ENCODE data around the gene CATSPER1. TPM values are rescaled to one million over a fixed set of nuclear protein-coding genes. Genes with fewer than 3 reads are reported as not detected.

The CATSPER1 gene
- total and polyA plus RNA-seq, 8 donors, result 0.06 to 0.41 (median 0.32) TPM; not detected in 4

DNA sequence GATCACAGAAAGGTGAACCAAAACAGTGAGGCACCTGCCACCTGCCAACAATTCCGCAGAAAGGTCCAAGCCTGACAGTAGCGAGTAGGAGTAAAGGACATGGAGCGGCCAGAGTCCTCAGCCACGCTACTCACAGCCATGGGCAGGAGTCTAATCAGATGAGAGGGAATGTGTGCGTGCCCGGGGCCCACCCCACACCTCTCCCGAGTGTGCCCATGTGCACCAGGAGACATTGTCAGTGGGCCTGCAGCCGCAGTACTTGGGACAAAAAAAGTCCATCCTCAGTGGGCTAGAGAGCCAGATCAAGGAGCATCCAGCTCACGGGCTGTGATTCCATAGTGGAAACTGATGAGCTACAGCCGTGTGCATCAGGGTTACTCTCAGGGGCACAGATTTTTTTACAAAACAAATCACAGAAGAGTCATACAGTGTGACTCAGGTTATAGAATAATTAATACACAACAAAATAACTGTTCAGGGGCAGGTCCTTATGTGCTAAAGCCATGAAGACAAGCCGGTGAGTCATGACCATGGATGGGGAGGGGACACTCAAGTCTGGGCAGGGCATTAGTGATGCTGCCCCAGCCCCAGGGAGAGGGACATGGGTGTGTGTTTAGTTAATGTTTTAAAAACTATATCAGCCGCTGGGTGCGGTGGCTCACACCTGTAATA lies 52.7 kb downstream of the CATSPER1 start:
- WGBS, 2 donors, result 93 to 96% methylated on average over 13 of the region's 13 CpGs
- DNase-seq, result no peak
- intact Hi-C loops (cut with DNase I), result no loop called here
- no peaks in the 10 kb centered on the region for H3K27me3 ChIP-seq
- FAIRE-seq, result no peak
- TF ChIP-seq, protein P1, sequence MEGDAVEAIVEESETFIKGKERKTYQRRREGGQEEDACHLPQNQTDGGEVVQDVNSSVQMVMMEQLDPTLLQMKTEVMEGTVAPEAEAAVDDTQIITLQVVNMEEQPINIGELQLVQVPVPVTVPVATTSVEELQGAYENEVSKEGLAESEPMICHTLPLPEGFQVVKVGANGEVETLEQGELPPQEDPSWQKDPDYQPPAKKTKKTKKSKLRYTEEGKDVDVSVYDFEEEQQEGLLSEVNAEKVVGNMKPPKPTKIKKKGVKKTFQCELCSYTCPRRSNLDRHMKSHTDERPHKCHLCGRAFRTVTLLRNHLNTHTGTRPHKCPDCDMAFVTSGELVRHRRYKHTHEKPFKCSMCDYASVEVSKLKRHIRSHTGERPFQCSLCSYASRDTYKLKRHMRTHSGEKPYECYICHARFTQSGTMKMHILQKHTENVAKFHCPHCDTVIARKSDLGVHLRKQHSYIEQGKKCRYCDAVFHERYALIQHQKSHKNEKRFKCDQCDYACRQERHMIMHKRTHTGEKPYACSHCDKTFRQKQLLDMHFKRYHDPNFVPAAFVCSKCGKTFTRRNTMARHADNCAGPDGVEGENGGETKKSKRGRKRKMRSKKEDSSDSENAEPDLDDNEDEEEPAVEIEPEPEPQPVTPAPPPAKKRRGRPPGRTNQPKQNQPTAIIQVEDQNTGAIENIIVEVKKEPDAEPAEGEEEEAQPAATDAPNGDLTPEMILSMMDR (IDR thresholded peaks at IDR 0.05), result no peak
- no peak overlapping the region for H3K4me3 ChIP-seq
- no peaks in the 10 kb centered on the region for H3K4me1 ChIP-seq
- no peak for ATAC-seq
- H3K9me3 ChIP-seq, result no peaks in the 10 kb centered on the region
- no peak overlapping the region for H3K27ac ChIP-seq
- H3K36me3 ChIP-seq, result peaks cover 4 to 24% (median 19%) of the 10 kb centered on the region in 3 donors

DNA sequence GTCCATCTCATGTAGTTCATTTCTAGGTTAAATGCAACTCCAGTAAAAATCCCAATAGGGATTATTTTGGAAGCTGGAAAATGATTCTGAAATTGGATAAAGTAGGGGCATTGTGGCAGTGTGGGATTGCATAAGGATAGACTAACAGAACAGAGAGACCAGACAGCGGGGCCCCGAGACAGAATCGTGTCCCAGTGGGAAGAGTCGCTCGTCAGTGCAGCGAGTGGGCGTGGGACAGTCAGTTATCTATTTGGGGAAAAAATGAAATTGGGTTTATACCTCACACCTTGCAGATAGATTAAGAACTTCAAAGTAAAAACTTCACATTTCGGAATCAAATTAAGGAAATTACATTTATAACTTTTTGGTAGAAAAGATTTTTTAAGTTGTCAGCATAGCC lies 54.2 kb downstream of the CATSPER1 start:
- intact Hi-C loops (cut with DNase I), result no loop called here
- TF ChIP-seq, protein P1 (IDR thresholded peaks at IDR 0.05), result no peak
- Histone ChIP-seq H3K4me1 (no peaks in the 10 kb centered on the region), H3K36me3 (peaks cover 0 to 18% (median 16%) of the 10 kb centered on the region in 3 donors), H3K27ac (no peak overlapping the region), H3K4me3 (no peak overlapping the region), H3K27me3 (no peaks in the 10 kb centered on the region), H3K9me3 (no peaks in the 10 kb centered on the region)
- no peak for ATAC-seq
- no peak for FAIRE-seq
- WGBS, 2 donors, result 95 to 97% methylated on average over 8 of the region's 8 CpGs
- no peak for DNase-seq

DNA sequence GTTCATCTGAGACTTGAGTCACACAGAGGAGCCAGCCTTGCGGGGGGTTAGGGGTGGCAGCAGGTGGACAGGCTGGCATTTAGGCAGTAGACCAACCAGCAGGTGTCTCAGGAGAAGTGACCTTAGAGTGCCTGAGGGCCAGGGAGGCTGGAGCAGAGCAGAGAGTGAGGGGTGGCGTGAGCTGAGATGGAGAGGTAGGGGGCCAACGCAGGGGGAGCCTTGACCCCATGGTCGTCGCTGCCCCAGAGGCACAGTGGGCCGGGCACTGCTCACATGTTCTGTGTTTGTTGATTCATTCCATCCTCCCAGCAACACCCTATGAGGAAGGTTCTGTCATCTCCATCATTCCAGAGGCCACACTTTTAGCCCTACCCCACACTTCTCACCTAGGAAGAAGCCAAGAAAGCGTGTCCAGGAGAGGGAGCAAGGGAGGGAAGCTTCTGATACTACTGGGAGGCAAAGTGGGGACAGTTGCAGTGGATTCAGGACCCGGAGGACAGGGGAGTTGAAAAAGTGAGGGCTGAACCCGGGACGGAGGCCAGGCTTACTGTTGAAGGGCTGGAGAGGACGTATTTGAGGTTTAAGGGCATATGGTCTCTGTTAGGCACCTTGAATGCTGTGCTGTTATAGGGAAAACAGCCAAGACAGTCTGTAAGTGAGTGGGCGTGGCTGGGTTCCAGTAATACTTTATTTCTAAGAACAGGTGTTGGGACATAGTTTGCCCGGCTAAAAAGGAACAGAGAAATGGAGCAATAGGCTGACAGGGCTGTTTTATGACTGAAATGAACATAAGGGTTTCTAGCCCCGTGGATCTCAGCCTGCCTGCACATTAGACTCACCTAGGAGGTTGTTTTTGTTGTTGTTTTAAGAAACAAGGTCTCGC lies 57.4 kb downstream of the CATSPER1 start:
- TF ChIP-seq, protein P1 (IDR thresholded peaks at IDR 0.05), result no peak
- Histone ChIP-seq H3K4me3 (no peak overlapping the region), H3K27ac (no peak overlapping the region), H3K4me1 (peaks cover 0 to 2% (median 0%) of the 10 kb centered on the region in 3 donors), H3K36me3 (peaks cover 5 to 41% (median 40%) of the 10 kb centered on the region in 3 donors), H3K27me3 (no peaks in the 10 kb centered on the region), H3K9me3 (no peaks in the 10 kb centered on the region)
- FAIRE-seq (no peak), DNase-seq (no peak), ATAC-seq (no peak)
- intact Hi-C loops (cut with DNase I), result no loop called here
- WGBS, 2 donors, result 86 to 89% methylated on average over 15 of the region's 15 CpGs

DNA sequence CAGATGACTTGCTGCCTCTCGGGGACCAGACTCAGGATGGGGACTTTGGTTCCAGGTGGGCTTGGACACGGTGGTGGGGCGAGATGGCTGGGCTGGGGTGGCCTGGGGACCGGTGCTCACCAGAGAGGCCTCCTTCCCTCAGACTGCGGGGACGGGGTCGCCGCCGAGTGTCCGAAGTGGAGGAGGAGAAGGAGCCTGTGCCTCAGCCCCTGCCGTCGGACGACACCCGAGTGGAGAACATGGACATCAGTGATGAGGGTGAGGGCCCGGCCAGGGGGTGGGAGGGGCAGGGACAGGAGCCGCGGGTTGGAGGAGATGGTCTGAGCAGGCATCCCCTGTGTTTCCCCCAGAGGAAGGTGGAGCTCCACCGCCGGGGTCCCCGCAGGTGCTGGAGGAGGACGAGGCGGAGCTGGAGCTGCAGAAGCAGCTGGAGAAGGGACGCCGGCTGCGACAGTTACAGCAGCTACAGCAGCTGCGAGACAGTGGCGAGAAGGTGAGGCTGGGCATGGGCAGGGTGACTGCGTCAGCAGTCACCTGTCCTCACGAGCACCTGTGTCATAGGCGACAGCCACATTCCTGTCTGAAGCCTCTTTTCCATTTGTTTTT lies 58.8 kb downstream of the CATSPER1 start:
- intact Hi-C loops (cut with DNase I), result no loop called here
- Histone ChIP-seq H3K4me3 (no peak overlapping the region), H3K27me3 (no peaks in the 10 kb centered on the region), H3K4me1 (peaks cover 7 to 16% (median 13%) of the 10 kb centered on the region in 3 donors), H3K9me3 (no peaks in the 10 kb centered on the region), H3K36me3 (peaks cover 5 to 41% (median 36%) of the 10 kb centered on the region in 3 donors), H3K27ac (no peak overlapping the region)
- ATAC-seq (no peak), FAIRE-seq (no peak), DNase-seq (peak in 1 of 6 donors; percentile 70)
- WGBS, 2 donors, result 92 to 94% methylated on average over 30 of the region's 30 CpGs
- TF ChIP-seq, protein P1 (IDR thresholded peaks at IDR 0.05), result no peak

Other genes with a start within 250 kb of the CATSPER1 start
- gene AP5B1, start 245.5 kb downstream of the CATSPER1 start, total RNA-seq, result 10 to 100 TPM; 10.2 to 12.7 (median 11.5) TPM
- gene AP5B1, start 245.5 kb downstream of the CATSPER1 start, polyA plus RNA-seq, result 10 to 100 TPM in 1 of 2 donors, 1 to 10 TPM in 1; 4.2 to 10.4 TPM
- gene OVOL1, start 239.4 kb downstream of the CATSPER1 start, total RNA-seq, result 1 to 10 TPM; 1.1 to 5.6 (median 1.8) TPM
- 1 to 10 TPM; 1.9 TPM for gene OVOL1, start 239.4 kb downstream of the CATSPER1 start, polyA plus RNA-seq
- gene SNX32, start 192.5 kb downstream of the CATSPER1 start, total RNA-seq, result under 1 TPM in 4 of 6 donors, not detected in 2; 0.12 to 0.75 (median 0.43) TPM
- under 1 TPM; 0.23 to 0.30 TPM for gene SNX32, start 192.5 kb downstream of the CATSPER1 start, polyA plus RNA-seq
- 100 to 1,000 TPM in 4 of 6 donors, 10 to 100 TPM in 2; 87.8 to 311 (median 148) TPM for gene CFL1, start 168.3 kb downstream of the CATSPER1 start, total RNA-seq
- gene CFL1, start 168.3 kb downstream of the CATSPER1 start, polyA plus RNA-seq, result 100 to 1,000 TPM; 164 to 231 TPM
- gene MUS81, start 166.0 kb downstream of the CATSPER1 start, total RNA-seq, result 10 to 100 TPM; 12.7 to 29.5 (median 18.0) TPM
- gene MUS81, start 166.0 kb downstream of the CATSPER1 start, polyA plus RNA-seq, result 10 to 100 TPM; 60.7 to 62.6 TPM
- gene EFEMP2, start 153.7 kb downstream of the CATSPER1 start, total RNA-seq, result 10 to 100 TPM; 11.3 to 40.6 (median 14.9) TPM
- 10 to 100 TPM; 38.3 to 51.0 TPM for gene EFEMP2, start 153.7 kb downstream of the CATSPER1 start, polyA plus RNA-seq
- under 1 TPM in 5 of 6 donors, not detected in 1; 0.14 to 0.72 (median 0.46) TPM for gene CTSW, start 146.6 kb downstream of the CATSPER1 start, total RNA-seq
- under 1 TPM; 0.31 to 0.65 TPM for gene CTSW, start 146.6 kb downstream of the CATSPER1 start, polyA plus RNA-seq
- gene FIBP, start 138.0 kb downstream of the CATSPER1 start, total RNA-seq, result 10 to 100 TPM; 18.0 to 28.5 (median 22.7) TPM
- gene FIBP, start 138.0 kb downstream of the CATSPER1 start, polyA plus RNA-seq, result 10 to 100 TPM; 35.0 to 56.2 TPM
- 10 to 100 TPM in 3 of 6 donors, 1 to 10 TPM in 3; 7.7 to 18.9 (median 10.1) TPM for gene CCDC85B, start 135.8 kb downstream of the CATSPER1 start, total RNA-seq
- gene CCDC85B, start 135.8 kb downstream of the CATSPER1 start, polyA plus RNA-seq, result 10 to 100 TPM; 13.8 to 22.4 TPM
- gene FOSL1, start 126.1 kb downstream of the CATSPER1 start, total RNA-seq, result 1 to 10 TPM in 1 of 6 donors, under 1 TPM in 5; 0.19 to 1.2 (median 0.45) TPM
- gene FOSL1, start 126.1 kb downstream of the CATSPER1 start, polyA plus RNA-seq, result 1 to 10 TPM; 2.2 to 4.3 TPM
- 10 to 100 TPM; 10.2 to 19.4 (median 13.4) TPM for gene C11orf68, start 107.4 kb downstream of the CATSPER1 start, total RNA-seq
- 10 to 100 TPM; 14.3 to 20.8 TPM for gene C11orf68, start 107.4 kb downstream of the CATSPER1 start, polyA plus RNA-seq
- gene DRAP1, start 107.1 kb downstream of the CATSPER1 start, total RNA-seq, result 10 to 100 TPM; 20.4 to 31.7 (median 25.1) TPM
- gene DRAP1, start 107.1 kb downstream of the CATSPER1 start, polyA plus RNA-seq, result 10 to 100 TPM; 58.5 to 58.8 TPM
- under 1 TPM in 1 of 6 donors, not detected in 5; 0.19 TPM for gene TSGA10IP, start 81.0 kb downstream of the CATSPER1 start, total RNA-seq
- gene TSGA10IP, start 81.0 kb downstream of the CATSPER1 start, polyA plus RNA-seq, result not detected
- 10 to 100 TPM; 19.2 to 28.2 (median 22.0) TPM for gene SART1, start 64.7 kb downstream of the CATSPER1 start, total RNA-seq
- gene SART1, start 64.7 kb downstream of the CATSPER1 start, polyA plus RNA-seq, result 10 to 100 TPM; 73.9 to 98.5 TPM
- 10 to 100 TPM in 5 of 6 donors, 1 to 10 TPM in 1; 9.5 to 16.0 (median 12.2) TPM for gene EIF1AD, start 24.3 kb downstream of the CATSPER1 start, total RNA-seq
- gene EIF1AD, start 24.3 kb downstream of the CATSPER1 start, polyA plus RNA-seq, result 10 to 100 TPM; 11.6 to 14.0 TPM
- 10 to 100 TPM; 47.5 to 99.0 (median 77.4) TPM for gene BANF1, start 24.0 kb downstream of the CATSPER1 start, total RNA-seq
- 100 to 1,000 TPM; 107 to 146 TPM for gene BANF1, start 24.0 kb downstream of the CATSPER1 start, polyA plus RNA-seq
- under 1 TPM in 3 of 6 donors, not detected in 3; 0.22 to 0.94 (median 0.64) TPM for gene CST6, start 14.5 kb downstream of the CATSPER1 start, total RNA-seq
- under 1 TPM in 1 of 2 donors, not detected in 1; 0.80 TPM for gene CST6, start 14.5 kb downstream of the CATSPER1 start, polyA plus RNA-seq
- under 1 TPM in 5 of 6 donors, not detected in 1; 0.20 to 0.83 (median 0.43) TPM for gene GAL3ST3, start 22.7 kb upstream of the CATSPER1 start, total RNA-seq
- gene GAL3ST3, start 22.7 kb upstream of the CATSPER1 start, polyA plus RNA-seq, result 1 to 10 TPM in 1 of 2 donors, under 1 TPM in 1; 0.27 to 1.8 TPM
- 100 to 1,000 TPM in 1 of 6 donors, 10 to 100 TPM in 5; 64.4 to 118 (median 83.3) TPM for gene SF3B2, start 25.9 kb upstream of the CATSPER1 start, total RNA-seq
- gene SF3B2, start 25.9 kb upstream of the CATSPER1 start, polyA plus RNA-seq, result 10 to 100 TPM; 75.8 to 99.0 TPM
- 10 to 100 TPM; 19.6 to 61.0 (median 28.8) TPM for gene PACS1, start 43.8 kb upstream of the CATSPER1 start, total RNA-seq
- 10 to 100 TPM; 16.9 to 27.1 TPM for gene PACS1, start 43.8 kb upstream of the CATSPER1 start, polyA plus RNA-seq
- gene KLC2, start 231.2 kb upstream of the CATSPER1 start, total RNA-seq, result 10 to 100 TPM in 2 of 6 donors, 1 to 10 TPM in 4; 7.7 to 15.8 (median 9.4) TPM
- gene KLC2, start 231.2 kb upstream of the CATSPER1 start, polyA plus RNA-seq, result 10 to 100 TPM; 23.3 to 35.4 TPM
- gene RAB1B, start 242.2 kb upstream of the CATSPER1 start, total RNA-seq, result 10 to 100 TPM; 36.8 to 61.9 (median 49.7) TPM
- gene RAB1B, start 242.2 kb upstream of the CATSPER1 start, polyA plus RNA-seq, result 10 to 100 TPM; 92.0 to 96.2 TPM

Data from pancreas (tissue), 10 donors.